DMS114 treated with DMSO at 0.1 percent for 48 hours (cell line): ENCODE measurements around the gene ATP2B3.

Experiments
- DNase-seq: peaks from one replicate; lab custom pipeline; 2025; ENCODE audit not compliant: unreplicated experiment; lab: John Stamatoyannopoulos, UW

ATP2B3 gene

DNA sequence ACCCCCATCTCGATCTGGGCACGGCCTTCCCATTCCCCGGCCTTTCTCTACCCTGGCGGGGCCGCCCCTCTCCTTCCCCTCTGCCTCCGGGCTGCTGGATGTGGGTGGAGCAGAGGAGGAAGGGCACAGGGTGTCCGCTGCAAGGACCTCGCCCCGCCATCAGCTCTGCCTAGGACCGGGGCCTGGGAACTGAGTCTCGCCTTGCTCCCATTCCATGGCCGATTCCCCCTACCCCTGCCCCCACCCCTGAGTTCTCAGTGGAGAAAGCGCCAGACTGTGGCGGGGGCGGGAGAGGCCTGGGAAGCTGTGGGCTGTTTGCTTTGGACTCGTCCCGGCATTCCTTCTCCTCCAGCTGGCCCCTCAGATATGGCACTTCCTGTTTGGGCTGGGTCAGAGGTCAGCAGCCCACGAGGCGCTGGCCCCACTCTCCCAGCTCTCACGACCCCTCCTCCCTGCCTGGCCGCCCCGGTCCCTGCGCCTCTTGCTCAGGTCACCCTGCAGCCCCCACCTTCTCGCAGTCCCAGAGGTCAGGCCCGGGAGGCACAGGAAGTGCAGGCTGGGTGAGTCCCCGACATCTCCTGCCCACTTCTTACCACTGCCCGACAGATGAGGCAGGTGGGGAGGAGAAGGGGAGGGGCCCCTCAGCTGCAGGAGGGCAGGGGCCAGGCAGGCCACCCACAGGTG is 29.1 kb upstream of the ATP2B3 start:
- DNase-seq = no peak

DNA sequence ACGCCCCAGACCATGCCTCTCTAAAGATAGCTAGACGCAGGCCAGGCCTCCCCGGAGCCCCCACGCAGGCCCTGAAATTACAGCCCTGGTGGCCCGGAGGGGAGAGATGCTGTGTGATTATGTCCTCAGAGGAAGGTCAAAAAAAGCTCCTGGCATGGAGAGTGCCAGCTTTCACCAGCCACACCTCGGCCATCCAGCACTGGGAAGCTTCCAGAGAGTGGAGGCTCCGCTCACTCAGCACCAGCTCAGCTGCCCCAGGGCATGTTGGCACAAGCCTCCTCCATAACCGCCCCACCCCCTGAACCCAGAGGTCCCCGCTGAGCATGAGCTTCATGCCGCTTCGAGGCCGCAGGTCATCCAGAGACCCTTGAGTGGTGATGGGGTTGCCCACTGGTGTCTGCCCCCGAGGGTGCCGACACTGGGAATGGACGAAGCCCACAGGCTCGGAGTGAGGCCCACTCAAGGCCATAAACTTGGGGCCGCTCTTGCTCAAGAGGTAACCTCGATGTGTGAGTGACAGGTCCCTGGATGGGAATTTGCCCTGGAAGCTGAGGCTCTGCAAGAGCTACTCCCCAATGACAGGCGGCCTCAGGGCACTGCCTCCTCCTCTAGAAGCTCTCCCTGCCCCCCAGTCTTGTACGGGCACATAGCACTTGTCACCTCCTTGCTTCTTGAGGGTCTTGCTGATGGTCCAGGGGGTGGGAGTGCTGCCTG is 27.1 kb upstream of the ATP2B3 start:
- DNase-seq = no peak

DNA sequence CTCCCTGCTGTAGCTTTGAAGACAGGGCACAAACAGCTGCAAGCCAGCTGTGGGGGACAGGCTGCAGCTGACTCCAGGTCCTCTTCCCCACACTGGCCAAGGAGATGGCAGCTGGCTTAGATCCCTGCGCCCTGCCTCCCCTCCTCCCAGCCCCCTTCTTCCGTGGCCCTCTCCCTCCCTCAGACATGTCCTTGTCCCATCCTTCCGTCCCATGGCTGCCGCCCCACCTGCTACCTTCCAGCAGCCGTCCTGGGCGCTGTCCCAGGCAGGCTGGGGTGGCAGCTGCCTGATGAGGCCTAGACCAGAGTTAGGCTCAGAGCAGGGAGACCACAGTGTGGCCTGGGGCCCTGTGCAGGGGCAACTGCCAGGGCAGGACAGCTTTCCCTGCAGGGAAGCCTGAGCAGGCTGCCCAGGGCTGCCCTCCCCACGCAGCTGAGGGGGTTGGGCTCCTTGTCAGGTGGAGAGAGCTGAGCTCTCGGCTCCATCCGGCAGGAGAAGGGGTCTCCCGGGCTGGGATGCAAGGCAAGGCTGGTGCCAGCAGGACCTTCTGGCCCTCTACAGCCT is 26.0 kb upstream of the ATP2B3 start:
- DNase-seq = no peak

DNA sequence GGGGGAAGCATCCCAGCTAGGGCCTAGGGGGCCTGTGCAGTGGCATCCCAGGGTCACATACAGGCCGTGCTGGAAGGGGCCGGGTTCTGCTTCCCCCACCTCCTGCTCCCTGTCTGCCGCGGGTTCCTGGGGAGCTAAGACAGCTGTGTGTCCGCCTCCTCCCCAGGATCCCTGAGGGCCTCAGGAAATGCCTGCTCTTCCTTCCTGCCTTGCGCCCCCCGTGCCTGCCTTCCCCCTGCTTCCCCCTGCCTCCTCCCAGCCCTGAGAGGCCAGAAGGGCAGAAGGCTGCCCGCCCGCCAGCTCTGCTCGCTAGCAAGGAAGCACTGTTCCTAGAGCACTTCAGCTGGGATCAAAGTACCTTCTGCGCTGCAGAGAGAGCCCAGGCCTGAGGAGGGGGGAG is 25.5 kb upstream of the ATP2B3 start:
- DNase-seq = no peak

DNA sequence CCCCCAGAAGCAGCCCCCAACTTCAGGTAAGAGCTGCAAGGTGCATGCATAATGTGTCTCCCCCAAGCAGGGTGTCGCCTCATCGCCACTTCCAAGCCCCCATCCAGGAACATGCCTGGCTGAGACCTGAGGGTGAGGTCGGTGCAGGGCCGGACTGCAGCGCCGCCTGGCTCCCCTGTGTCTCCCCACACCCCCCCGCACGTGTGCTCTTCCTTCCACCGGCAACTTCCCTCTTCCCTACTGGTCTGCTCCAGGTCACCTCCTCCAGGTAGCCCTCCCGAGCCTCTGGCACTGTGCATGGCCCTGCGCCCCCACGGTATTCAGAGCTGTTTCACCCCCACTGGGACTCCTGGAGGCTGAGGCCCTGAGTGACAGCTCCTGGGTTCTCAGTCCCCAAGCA is 24.9 kb upstream of the ATP2B3 start:
- no peak for DNase-seq

DNA sequence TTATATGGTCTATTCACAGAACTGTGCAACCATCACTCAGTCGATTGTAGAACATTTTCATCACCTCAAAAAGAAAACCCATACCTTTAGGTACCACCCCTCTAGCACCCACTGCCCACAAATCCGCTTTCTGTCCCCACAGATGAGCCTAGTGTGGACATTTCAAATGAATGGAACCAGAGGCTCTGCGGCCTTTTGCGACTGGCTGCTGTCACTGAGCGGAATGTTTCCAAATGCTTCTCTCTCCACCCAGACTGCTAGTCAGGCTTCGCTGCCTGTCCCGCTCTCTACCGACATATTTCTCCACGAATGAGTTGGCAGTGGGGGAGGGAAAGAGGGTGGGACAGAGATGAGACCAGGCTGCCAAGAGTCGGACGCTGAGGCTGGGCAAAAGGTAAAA is 24.4 kb upstream of the ATP2B3 start:
- no peak for DNase-seq

DNA sequence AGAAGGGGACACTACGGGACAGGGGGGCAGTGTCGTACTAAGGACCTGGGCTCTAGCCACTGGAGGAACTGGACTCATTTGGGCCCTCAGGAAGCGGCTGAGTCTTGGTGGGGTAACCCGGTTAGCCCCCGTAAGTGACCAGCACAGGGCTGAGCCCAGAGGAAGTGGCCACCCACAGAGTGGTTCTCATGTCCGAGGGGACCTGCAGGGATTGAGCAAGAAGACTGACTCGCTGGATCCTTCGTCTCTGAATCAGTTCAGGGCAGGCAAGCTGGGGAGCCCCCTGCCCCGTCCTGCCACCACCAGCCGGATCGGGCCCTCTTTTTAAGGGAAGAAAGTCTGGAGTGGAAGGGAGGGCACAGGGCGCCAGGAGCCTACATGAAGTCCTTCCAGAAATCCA is 23.4 kb upstream of the ATP2B3 start:
- no peak for DNase-seq

DNA sequence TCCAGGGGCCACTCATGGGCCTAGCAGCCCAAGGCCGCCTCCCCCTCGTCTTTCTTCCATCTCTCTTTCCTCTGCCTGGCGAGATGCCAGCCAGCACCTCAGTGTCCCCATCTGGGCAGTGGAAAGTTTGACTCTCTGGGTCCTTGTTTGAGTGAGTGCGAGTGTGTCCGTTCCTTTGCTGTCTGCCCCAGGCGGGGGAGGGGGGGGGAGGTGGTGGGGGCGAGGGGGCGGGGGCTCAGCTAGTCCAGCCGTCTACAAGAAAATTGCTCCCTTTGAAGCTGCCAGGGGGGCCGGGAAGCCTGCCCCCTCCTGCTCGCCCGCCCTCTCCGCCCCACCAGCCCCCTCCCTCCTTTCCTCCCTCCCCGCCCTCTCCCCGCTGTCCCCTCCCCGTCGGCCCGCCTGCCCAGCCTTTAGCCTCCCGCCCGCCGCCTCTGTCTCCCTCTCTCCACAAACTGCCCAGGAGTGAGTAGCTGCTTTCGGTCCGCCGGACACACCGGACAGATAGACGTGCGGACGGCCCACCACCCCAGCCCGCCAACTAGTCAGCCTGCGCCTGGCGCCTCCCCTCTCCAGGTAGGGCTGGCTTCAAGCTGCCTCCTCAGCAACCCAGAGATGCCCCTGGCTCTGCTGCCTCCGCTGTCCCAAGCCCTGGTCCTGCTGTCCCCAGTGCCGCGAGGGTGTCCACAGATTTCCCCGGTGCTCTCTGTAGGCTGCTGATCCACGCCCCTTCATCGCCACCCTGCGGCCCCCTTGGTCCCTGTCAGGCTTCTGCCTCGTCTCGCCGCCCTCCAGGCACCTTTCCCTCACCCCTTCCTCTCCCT is 22.7 kb upstream of the ATP2B3 start, which contains the start of gene BGN:
BGN (plus strand) TSS at position 440 of the 821 bp plus-strand sequence. CDS start 9,652 bp downstream, outside the sequence.
- no peak for DNase-seq

DNA sequence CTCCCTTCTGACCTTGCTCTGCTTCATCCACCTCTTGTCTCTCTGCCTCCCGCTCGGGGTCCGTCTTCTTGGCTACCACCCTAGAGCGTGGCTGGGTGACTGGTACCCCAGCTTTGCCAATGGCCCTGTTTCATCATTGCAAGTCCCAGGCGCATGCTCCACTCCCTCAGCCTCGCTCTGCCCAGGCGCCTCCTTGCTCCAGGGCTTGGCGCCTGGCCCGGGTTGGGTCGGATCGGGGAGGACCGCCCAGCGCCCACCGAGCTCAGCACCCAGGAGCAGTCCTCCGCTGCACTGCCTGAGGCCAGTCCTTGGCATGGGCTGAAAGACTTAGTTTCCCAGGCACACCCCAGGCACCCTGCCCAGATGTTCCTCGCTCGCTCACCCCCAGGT is 22.1 kb upstream of the ATP2B3 start:
- DNase-seq = no peak

DNA sequence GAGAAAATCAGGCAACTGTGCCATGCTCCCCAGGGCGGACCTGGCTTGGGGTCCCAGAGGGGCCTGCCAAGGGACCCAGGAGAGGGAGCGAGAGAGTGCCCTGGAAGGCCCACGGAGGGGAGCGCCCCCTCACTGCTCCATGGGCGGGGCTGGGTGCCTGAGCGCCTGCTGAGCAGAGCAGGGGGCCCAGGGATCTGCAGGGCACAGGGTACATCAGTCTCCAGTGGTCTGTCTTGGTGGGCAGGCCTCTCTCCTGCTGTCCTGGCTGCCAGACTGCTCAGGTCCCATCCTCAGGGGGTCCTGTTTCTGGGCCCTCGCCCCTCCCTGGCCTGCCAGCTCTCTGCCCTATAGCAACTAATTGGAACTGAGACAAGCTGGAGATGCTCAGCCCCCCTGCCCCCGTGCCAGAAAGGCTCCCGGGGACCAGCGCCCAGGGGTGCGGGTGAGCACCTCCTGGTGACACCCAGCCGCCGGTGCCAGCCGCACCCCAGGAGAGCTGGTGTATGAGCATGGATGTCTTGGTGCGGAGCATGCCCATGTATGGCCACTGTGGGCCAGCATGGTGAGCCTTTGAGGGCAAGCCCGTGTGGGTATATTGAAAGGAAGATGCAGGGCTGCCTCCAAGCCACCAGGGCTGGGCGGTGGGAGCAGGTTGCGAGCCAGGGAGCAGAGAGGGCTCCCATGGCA is 21.4 kb upstream of the ATP2B3 start:
- DNase-seq = no peak

DNA sequence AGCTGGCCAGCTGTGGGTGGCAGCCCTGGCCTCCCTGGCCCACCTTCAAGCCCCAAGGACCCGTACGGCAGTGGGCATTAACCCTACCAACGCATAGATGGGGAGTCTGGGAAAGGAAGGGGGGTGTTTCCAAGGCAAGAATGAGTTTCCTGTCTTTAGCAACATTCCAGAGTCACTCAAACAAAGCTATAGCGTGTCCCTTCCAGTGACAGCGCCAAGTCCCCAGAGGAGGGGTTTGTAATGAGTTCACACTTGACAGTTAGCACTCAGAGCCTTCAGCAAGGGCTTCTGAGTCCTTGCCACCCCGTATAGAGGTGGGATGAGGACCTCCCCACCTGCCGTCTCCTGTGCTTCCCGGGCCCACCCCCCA is 20.9 kb upstream of the ATP2B3 start:
- no peak for DNase-seq

DNA sequence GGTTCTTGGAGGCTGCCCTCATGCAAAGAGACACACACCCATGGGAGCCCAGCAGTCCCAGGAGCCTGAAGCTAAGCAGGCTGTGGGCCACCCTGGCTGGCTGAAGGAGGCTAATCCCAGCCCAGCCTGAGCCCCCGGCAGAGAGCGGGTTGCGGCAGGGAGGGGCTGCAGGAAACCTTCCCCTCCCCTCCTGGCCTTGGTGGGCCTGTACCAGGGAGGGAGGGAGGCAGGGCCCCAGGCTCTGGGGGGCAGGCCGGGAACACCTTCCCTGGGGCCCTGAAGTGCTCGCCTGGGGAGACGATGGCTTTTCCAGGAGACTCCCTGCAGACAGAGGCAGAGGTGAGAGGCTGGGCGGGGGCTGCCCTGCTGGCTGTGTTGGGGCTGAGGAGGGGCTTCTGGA is 19.0 kb upstream of the ATP2B3 start:
- DNase-seq = no peak

DNA sequence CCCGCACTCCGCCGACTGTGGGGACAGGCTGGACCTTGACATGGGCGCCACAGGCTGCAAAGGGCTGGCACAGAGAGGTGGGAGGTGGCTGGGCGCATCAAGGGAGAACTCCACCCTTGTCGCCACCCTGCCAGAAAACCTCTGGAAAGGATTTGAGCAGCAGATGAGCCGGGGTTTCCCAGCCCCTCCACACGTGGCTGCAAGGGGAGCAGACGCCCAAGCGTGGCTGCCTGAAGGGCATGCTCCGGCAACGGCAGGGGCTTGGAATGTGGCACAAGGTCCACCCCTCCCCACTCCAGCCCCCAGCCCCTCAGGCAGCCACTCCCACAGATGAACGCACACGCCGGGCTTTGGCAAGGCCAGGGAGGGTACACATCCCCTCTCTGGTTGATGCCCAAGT is 18.1 kb upstream of the ATP2B3 start:
- DNase-seq = no peak

DNA sequence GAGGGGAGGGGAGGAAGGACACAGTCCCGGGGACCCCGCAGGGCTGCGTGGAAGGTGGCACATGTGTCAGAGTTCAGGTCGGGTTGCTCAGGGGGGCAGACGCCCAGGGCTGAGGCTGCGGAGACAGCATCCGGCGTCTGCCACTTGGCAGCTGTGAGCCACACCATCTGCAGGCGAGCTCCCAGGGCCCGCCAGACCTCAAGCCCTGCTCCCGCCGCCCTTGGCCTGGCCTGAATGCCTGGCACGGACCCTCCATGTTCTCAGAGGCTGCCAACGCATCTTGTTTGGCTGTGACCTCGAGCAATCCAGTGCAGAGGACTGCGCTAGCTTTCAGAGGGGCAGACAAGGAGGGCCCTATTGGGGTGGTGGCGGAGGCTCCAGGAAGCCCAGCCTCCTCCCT is 17.6 kb upstream of the ATP2B3 start:
- DNase-seq = no peak

DNA sequence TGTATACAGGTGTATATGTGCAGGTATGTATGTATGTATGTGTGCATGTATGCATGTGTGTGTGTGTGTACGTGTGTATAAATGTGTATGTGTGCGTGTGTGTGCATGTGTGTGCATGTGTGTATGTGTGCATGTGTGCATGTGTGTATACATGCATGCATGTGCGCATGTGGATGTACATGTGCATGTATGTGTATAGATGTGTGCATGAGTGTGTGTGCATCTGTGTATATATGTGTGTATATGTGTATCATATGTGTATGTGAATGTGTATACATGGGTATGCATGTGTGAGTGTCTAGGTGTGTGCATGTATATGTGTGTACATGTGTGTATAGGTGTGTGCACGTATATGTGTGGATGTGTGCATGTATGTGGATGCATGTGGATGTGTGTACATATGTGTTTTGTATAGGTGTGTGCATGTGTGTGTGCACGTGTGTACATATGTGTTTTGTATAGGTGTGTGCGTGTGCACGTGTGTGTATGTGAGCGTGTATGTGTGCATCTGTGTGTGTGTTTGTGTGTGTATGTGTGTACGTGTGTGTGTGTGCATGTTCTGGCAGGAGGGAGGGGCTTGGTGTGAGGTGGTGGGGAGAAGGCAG is 16.7 kb upstream of the ATP2B3 start:
- no peak for DNase-seq

DNA sequence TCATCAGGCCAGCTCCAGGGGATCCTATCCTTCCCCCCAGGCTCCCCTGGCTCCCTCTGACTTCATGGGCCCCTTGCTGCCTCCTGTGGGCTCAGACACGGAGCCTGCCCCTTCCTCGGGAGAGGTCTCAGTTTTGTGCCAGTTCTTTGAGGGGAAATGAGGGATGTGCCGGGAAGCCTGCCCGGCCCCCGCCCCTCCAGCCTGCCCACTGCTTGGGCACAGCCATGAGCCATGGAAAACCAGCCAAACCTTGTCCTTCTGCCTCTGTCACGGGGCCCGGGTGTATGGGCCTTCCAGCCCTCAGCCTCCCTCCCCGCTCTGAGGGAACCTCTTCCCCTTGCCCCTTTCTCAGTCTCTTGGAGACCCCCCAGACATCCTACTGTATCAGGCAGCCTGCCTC is 15.9 kb upstream of the ATP2B3 start:
- no peak for DNase-seq

DNA sequence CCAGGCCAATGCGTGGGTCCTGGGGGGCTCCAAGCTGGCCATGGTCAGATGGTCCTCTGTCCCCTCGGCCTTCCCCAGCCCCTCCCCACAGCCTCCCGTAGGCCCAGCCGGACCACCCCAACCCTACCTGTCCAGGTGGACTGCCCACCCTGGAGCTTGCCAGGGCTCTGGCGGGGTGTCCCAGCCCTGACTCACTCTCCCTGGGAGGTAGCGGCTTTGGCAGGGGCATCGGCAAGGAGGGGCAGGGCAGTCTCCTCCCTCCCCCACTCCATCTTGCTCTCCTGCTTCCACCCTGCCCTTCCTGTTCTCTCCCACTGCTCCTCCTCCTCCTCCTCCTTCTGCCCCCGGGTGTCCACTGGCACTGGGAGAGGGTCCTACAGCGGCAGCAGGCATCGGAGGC is 15.3 kb upstream of the ATP2B3 start:
- DNase-seq = no peak

DNA sequence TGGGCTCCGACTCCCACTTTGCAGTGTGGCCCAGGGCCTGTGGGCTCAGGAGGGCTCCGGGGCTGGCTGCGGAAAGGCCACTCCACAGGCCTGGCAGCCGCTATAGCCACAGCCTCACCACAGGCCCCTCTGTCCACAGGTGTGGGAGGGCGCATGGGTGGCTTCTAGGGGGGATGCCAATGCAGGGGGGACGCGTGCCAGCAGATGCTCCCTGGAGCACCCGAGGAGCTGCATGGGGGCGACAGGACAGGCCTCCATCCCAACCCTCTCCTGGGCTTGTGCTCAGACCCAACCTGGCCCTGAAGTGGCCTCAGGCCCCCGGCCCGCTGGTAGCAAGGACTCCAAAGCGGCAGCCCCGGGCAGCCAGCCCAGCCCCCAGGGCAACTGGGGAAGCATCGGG is 14.6 kb upstream of the ATP2B3 start:
- no peak for DNase-seq

DNA sequence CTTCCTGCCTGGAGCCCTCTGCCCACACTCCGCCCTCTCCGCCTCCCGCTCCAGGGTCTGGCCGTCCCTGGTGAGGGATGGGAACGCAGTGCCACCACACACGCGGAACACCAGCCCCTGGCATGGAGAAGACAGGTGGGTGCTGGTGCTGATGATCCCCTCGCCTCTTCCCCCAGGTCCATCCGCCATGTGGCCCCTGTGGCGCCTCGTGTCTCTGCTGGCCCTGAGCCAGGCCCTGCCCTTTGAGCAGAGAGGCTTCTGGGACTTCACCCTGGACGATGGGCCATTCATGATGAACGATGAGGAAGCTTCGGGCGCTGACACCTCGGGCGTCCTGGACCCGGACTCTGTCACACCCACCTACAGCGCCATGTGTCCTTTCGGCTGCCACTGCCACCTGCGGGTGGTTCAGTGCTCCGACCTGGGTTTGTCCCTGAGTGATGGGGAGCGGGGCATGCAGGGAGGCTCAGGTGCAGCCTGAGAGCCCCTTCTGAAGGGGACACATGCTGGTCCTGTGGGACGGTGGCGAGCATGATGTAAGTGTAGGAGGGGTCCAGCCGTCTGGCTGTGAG is 12.9 kb upstream of the ATP2B3 start:
- DNase-seq = no peak

DNA sequence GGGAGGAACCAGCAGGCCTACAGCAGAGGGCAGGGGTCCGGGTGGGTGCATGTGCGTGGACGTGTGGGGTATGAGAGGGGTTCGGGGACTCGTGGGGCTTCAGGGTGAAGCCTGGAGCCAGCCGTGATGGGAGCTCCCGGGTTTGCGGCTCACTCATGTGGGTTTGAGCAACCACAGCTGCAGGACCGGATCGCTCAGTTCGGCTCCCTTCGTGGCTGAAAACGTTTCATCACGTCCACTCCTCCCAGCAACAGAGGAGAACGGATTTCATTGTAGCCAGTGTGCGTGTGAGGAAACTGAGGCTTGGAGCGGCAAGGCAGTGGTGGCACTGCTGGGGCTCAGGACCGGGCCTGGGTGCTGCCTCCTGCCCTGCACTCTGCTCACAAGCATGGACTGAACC is 12.1 kb upstream of the ATP2B3 start:
- no peak for DNase-seq
